Skeletal muscle tissue (tissue), 4 donors: ENCODE measurements around the gene PRTG. TPM values are rescaled to one million over a fixed set of nuclear protein-coding genes. Genes with fewer than 3 reads are reported as not detected.
"Not testable (repeated sequence)": the region's sequence is repeated elsewhere in the genome, so short reads cannot be mapped to it uniquely, and the experiment has no call there.

Source experiments
- H3K27ac ChIP-seq: one replicate; pipeline ENCODE4 v1.7.0; 2013; ENCODE audit warnings: mild to moderate bottlenecking, low read depth, low read length, inconsistent platforms
- H3K27me3 ChIP-seq, 3 donors: one replicate each; pipeline ENCODE4 v1.7.0; 2013; ENCODE audit warnings: low read length in 3 of 3; ENCODE audit not compliant: control insufficient read depth in 3 of 3, insufficient read depth in 3 of 3
- H3K36me3 ChIP-seq, 3 donors: one replicate each; pipeline ENCODE4 v1.7.0; 2013; ENCODE audit warnings: low read length in 3 of 3; ENCODE audit not compliant: control insufficient read depth in 3 of 3, insufficient read depth in 3 of 3
- H3K4me1 ChIP-seq, 3 donors: one replicate each; pipeline ENCODE4 v1.7.0; 2013; ENCODE audit warnings: low read length in 3 of 3, mild to moderate bottlenecking in 3 of 3; ENCODE audit not compliant: control insufficient read depth in 3 of 3, insufficient read depth in 3 of 3
- H3K4me3 ChIP-seq, 3 donors: one replicate each; pipeline ENCODE4 v1.7.0; 2013; ENCODE audit warnings: low read length in 3 of 3
- H3K9ac ChIP-seq, 3 donors: one replicate each; pipeline ENCODE4 v1.7.0; 2013; ENCODE audit warnings: low read length in 3 of 3, mild to moderate bottlenecking in 3 of 3, moderate library complexity in 2 of 3, low read depth in 1 of 3
- H3K9me3 ChIP-seq, 3 donors: one replicate each; pipeline ENCODE4 v1.7.0; 2013; ENCODE audit warnings: low read length in 3 of 3; ENCODE audit not compliant: control insufficient read depth in 3 of 3
- total RNA-seq: library from RNA; depleted of rRNA; stranded (reverse); fragments of >200 nt; gene quantifications from one replicate; pipeline ENCODE4 v1.2.3, GENCODE V29; 2014
- donor health status: Osteomylitis.

The PRTG gene
- total RNA-seq, 1 donor from 2014 or later, result 4.7 TPM

- no peak overlapping the region for H3K4me3 ChIP-seq
- H3K27me3 ChIP-seq, result peaks cover 0 to 7% (median 0%) of the 10 kb centered on the region in 3 donors
- H3K9me3 ChIP-seq, result no peaks in the 10 kb centered on the region
- H3K9ac ChIP-seq, result no peak overlapping the region
- H3K36me3 ChIP-seq, result peaks cover 0 to 2% (median 0%) of the 10 kb centered on the region in 3 donors
- peaks cover 5 to 6% (median 6%) of the 10 kb centered on the region in 3 donors for H3K4me1 ChIP-seq
- no peak overlapping the region for H3K27ac ChIP-seq
Observed at GRCh38 chr15:55736756-55737155, 6.2 kb downstream of the PRTG start.

- H3K4me3 ChIP-seq, result no peak overlapping the region
- no peak overlapping the region for H3K27ac ChIP-seq
- H3K9me3 ChIP-seq, result no peaks in the 10 kb centered on the region
- no peaks in the 10 kb centered on the region for H3K27me3 ChIP-seq
- no peak overlapping the region for H3K9ac ChIP-seq
- H3K36me3 ChIP-seq, result peaks cover 0 to under 1% (median 0%) of the 10 kb centered on the region in 3 donors
- no peaks in the 10 kb centered on the region for H3K4me1 ChIP-seq
Observed at GRCh38 chr15:55734641-55735040, 8.3 kb downstream of the PRTG start.

- H3K9me3 ChIP-seq, H3K4me1 ChIP-seq, H3K27ac ChIP-seq, H3K36me3 ChIP-seq, H3K27me3 ChIP-seq, H3K4me3 ChIP-seq, H3K9ac ChIP-seq: not testable (repeated sequence)
Observed at GRCh38 chr15:55733461-55733860, 9.5 kb downstream of the PRTG start.

- Histone ChIP-seq H3K9me3 (no peaks in the 10 kb centered on the region), H3K4me3 (no peak overlapping the region), H3K9ac (no peak overlapping the region), H3K4me1 (no peaks in the 10 kb centered on the region), H3K27me3 (no peaks in the 10 kb centered on the region), H3K36me3 (no peaks in the 10 kb centered on the region), H3K27ac (no peak overlapping the region)
Observed at GRCh38 chr15:55721554-55722185, 21.3 kb downstream of the PRTG start.

- no peaks in the 10 kb centered on the region for H3K9me3 ChIP-seq
- H3K27me3 ChIP-seq, result no peaks in the 10 kb centered on the region
- no peaks in the 10 kb centered on the region for H3K4me1 ChIP-seq
Observed at GRCh38 chr15:55715355-55716076, 27.4 kb downstream of the PRTG start.

GRCh38 chr15:55714064-55714463 lies 28.9 kb downstream of the PRTG start:
- Histone ChIP-seq H3K9ac (no peak overlapping the region), H3K27me3 (no peaks in the 10 kb centered on the region), H3K36me3 (no peaks in the 10 kb centered on the region), H3K27ac (no peak overlapping the region), H3K4me1 (no peaks in the 10 kb centered on the region), H3K9me3 (no peaks in the 10 kb centered on the region), H3K4me3 (no peak overlapping the region)

More at GRCh38 chr15:55715355-55716076, 27.4 kb downstream of the PRTG start:
- H3K9ac ChIP-seq, result no peak overlapping the region
- no peaks in the 10 kb centered on the region for H3K36me3 ChIP-seq
- no peak overlapping the region for H3K27ac ChIP-seq
- H3K4me3 ChIP-seq, result no peak overlapping the region

GRCh38 chr15:55712363-55712762 lies 30.6 kb downstream of the PRTG start:
- no peaks in the 10 kb centered on the region for H3K4me1 ChIP-seq
- no peak overlapping the region for H3K27ac ChIP-seq
- H3K27me3 ChIP-seq, result no peaks in the 10 kb centered on the region
- no peak overlapping the region for H3K4me3 ChIP-seq
- no peaks in the 10 kb centered on the region for H3K9me3 ChIP-seq
- H3K9ac ChIP-seq, result no peak overlapping the region
- no peaks in the 10 kb centered on the region for H3K36me3 ChIP-seq

- Histone ChIP-seq H3K27ac (no peak overlapping the region), H3K9ac (no peak overlapping the region)
Observed at GRCh38 chr15:55710286-55710685, 32.7 kb downstream of the PRTG start.

GRCh38 chr15:55709458-55709857 lies 33.5 kb downstream of the PRTG start:
- Histone ChIP-seq H3K27ac (no peak overlapping the region), H3K4me3 (no peak overlapping the region), H3K4me1 (no peaks in the 10 kb centered on the region)

More at GRCh38 chr15:55710286-55710685, 32.7 kb downstream of the PRTG start:
- Histone ChIP-seq H3K9me3 (no peaks in the 10 kb centered on the region), H3K36me3 (no peaks in the 10 kb centered on the region), H3K4me1 (no peaks in the 10 kb centered on the region), H3K27me3 (no peaks in the 10 kb centered on the region), H3K4me3 (no peak overlapping the region)

GRCh38 chr15:55708720-55709119 lies 34.2 kb downstream of the PRTG start:
- Histone ChIP-seq H3K27me3 (no peaks in the 10 kb centered on the region), H3K36me3 (no peaks in the 10 kb centered on the region), H3K27ac (no peak overlapping the region), H3K4me1 (no peaks in the 10 kb centered on the region), H3K4me3 (no peak overlapping the region), H3K9ac (no peak overlapping the region), H3K9me3 (no peaks in the 10 kb centered on the region)

More at GRCh38 chr15:55709458-55709857, 33.5 kb downstream of the PRTG start:
- H3K9ac ChIP-seq, result no peak overlapping the region
- no peaks in the 10 kb centered on the region for H3K36me3 ChIP-seq
- no peaks in the 10 kb centered on the region for H3K9me3 ChIP-seq
- H3K27me3 ChIP-seq, result no peaks in the 10 kb centered on the region
